GM12878 (cell line): ENCODE data around the gene PARP16. TPM values are rescaled to one million over a fixed set of nuclear protein-coding genes. Genes with fewer than 3 reads are reported as not detected.

Experiments used
- ATF3 ChIP-seq: IDR thresholded peaks from 2 replicates; pipeline ENCODE4 v1.6.1; 2011; ENCODE audit warnings: low read depth, mild to moderate bottlenecking, low read length, moderate library complexity, borderline replicate concordance; ENCODE audit errors: extremely low read depth
- DPF2 ChIP-seq: fragments of 450-650 bp; IDR thresholded peaks from 2 replicates; pipeline ENCODE4 v1.6.1; 2017; ENCODE audit warnings: mild to moderate bottlenecking
- E2F4 ChIP-seq: IDR thresholded peaks from 2 replicates; pipeline ENCODE4 v1.6.1; 2012; ENCODE audit warnings: low read depth, low read length, improper control_type of control experiment
- ELK1 ChIP-seq: IDR thresholded peaks from 2 replicates; pipeline ENCODE4 v1.6.1; 2012; ENCODE audit warnings: low read depth, low read length, improper control_type of control experiment
- HDAC2 ChIP-seq: fragments of 200-600 bp; sonication (generic); IDR thresholded peaks from 2 replicates; pipeline ENCODE4 v1.6.1; 2017
- IKZF2 ChIP-seq, 2 experiments: fragments of 450-650 bp; IDR thresholded peaks; 2 replicates each; pipeline ENCODE4 v1.6.1; 2017; ENCODE audit warnings: mild to moderate bottlenecking in 2 of 2, moderate library complexity in 2 of 2
- JUND ChIP-seq: IDR thresholded peaks from 2 replicates; pipeline ENCODE4 v1.6.1; 2012; ENCODE audit warnings: low read depth, mild to moderate bottlenecking, low read length, improper control_type of control experiment, moderate library complexity
- LARP7 ChIP-seq: fragments of 450-650 bp; IDR thresholded peaks from 2 replicates; pipeline ENCODE4 v1.6.1; 2017; ENCODE audit warnings: mild to moderate bottlenecking
- PKNOX1 ChIP-seq: fragments of 450-650 bp; IDR thresholded peaks from 2 replicates; pipeline ENCODE4 v1.6.1; 2016; ENCODE audit warnings: mild to moderate bottlenecking
- POLR2AphosphoS5 ChIP-seq: IDR thresholded peaks from 2 replicates; pipeline ENCODE4 v1.6.1; 2011; ENCODE audit warnings: mild to moderate bottlenecking, low read length, inconsistent platforms
- RAD21 ChIP-seq: IDR thresholded peaks from 2 replicates; pipeline ENCODE4 v1.6.1; 2011; ENCODE audit warnings: mild to moderate bottlenecking, low read depth, low read length, moderate library complexity; ENCODE audit not compliant: insufficient read depth
- RELB ChIP-seq: fragments of 450-650 bp; IDR thresholded peaks from 2 replicates; pipeline ENCODE4 v1.6.1; 2017; ENCODE audit warnings: low read depth, mild to moderate bottlenecking, moderate library complexity
- SUPT20H ChIP-seq: IDR thresholded peaks from 2 replicates; pipeline ENCODE4 v1.6.1; 2011; ENCODE audit warnings: low read depth, mild to moderate bottlenecking, low read length, moderate library complexity, borderline replicate concordance; ENCODE audit not compliant: control insufficient read depth
- ZNF622 ChIP-seq: fragments of 450-650 bp; IDR thresholded peaks from 2 replicates; pipeline ENCODE4 v1.6.1; 2017; ENCODE audit warnings: mild to moderate bottlenecking, inconsistent platforms
- ZNF687 ChIP-seq: fragments of 450-650 bp; IDR thresholded peaks from 2 replicates; pipeline ENCODE4 v1.6.1; 2017; ENCODE audit warnings: mild to moderate bottlenecking, moderate library complexity
- polyA plus RNA-seq, 11 experiments: library from polyadenylated mRNA; depleted of rRNA in 4 of 11; unstranded in 6 of 11; stranded (reverse) in 5 of 11; fragments of >200 nt; fragmentation: Nextera tagmentation in 4 of 11; fragmentation: Illumina TruSeq in 1 of 11; extraction: Ambion mirVana in 4 of 11; extraction: Trizol in 1 of 11; gene quantifications; 1 replicate in 1 of 11; 2 replicates in 10 of 11; pipeline versions ENCODE4 v1.2.1 to v1.2.3, GENCODE V29; 2011 to 2016; ENCODE audit warnings: inconsistent platforms in 2 of 11, missing spikeins in 2 of 11, low read depth in 1 of 11
- total RNA-seq, 4 experiments: library from RNA; depleted of rRNA in 3 of 4; stranded (reverse); fragments of >200 nt in 3 of 4; fragmentation: Illumina TruSeq in 1 of 4; extraction: Trizol in 1 of 4; gene quantifications; 2 replicates each; pipeline versions ENCODE4 v1.2.1 to v1.2.3, GENCODE V29; 2013 to 2021

Gene PARP16
- total and polyA plus RNA-seq, 10 of the 15 experiments (the other 5 are each of a cell fraction or from before 2014, with no cell fraction given) = 4.9 to 15.7 (median 9.9) TPM

GRCh38 chr15:65286704-65287519, at the start of gene PARP16 (continued):
- TF ChIP-seq PKNOX1 (no peak), JUND (no peak), HDAC2 (no peak), RAD21 (no peak), DPF2 (0 out of 2 replicates have a peak, but pooled peaks have one; percentile 35), ZNF622 (no peak), E2F4 (peak; percentile 58; the same call in 1 of the 2 replicates), IKZF2 (IDR thresholded peaks at IDR 0.05) (0 out of 4 replicates have a peak, but pooled peaks of 1 of the 2 experiments have one; percentile 25), POLR2AphosphoS5 (peak; percentile 63; the same call in 1 of the 2 replicates), SUPT20H (no peak), ZNF687 (peak; percentile 81), LARP7 (0 out of 2 replicates have a peak, but pooled peaks have one; percentile 66), ELK1 (no peak), ATF3 (no peak), RELB (no peak)
